OCI-M2 (cell line): ENCODE measurements around the gene GMPR2.
"Not testable (repeated sequence)": the region's sequence is repeated elsewhere in the genome, so short reads cannot be mapped to it uniquely, and the experiment has no call there.

Source experiments
- DNase-seq: peaks from one replicate; lab custom pipeline; 2025; ENCODE audit not compliant: unreplicated experiment; lab: John Stamatoyannopoulos, UW

GMPR2 gene

DNA sequence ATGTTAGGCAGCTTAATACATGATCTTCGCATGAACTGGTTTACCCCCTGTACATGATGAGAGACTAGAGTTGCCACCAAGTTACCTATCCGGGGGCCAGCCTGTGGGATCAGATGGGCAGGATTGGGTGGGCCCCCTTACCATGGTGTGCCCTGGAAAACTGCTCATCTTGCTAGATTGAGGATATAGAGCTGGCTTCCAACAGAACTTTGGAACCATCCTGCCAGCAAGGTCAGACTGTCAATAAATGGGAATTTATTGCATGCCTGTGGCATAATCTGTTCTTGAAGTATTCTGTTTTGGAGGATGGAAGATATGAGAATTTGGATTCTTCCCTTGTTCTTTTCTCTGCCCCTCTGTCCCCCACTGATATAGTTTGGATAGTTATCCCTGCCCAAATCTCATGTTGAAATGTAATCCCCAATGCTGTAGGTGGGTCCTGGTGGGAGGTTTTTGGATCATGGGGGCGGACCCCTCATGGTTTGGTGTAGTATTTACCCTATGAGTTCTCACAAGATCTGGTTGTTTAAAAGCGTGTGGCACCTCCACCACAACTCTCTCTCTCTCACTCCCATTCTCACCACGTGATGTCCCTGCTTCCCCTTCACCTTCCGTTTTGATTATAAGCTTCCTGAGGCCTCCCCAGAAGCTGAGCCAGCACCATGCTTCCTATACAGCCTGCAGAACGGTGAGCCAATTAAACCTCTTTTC, 33.8 kb upstream of the GMPR2 start:
- DNase-seq = no peak

DNA sequence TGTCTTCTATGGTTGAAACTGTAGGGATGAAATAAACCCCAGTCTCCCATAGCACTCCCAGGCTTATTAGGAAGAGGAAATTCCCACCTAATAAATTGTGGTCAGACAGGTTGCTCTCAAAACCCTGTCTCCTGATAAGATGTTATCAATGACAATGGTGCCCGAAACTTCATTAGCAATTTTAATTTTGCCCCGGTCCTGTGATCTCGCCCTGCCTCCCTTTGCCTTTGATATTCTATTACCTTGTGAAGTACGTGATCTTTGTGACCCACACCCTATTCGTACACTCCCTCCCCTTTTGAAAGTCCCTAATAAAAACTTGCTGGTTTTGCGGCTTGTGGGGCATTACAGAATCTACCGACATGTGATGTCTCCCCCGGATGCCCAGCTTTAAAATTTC, 30.2 kb upstream of the GMPR2 start:
- DNase-seq = not testable (repeated sequence)

DNA sequence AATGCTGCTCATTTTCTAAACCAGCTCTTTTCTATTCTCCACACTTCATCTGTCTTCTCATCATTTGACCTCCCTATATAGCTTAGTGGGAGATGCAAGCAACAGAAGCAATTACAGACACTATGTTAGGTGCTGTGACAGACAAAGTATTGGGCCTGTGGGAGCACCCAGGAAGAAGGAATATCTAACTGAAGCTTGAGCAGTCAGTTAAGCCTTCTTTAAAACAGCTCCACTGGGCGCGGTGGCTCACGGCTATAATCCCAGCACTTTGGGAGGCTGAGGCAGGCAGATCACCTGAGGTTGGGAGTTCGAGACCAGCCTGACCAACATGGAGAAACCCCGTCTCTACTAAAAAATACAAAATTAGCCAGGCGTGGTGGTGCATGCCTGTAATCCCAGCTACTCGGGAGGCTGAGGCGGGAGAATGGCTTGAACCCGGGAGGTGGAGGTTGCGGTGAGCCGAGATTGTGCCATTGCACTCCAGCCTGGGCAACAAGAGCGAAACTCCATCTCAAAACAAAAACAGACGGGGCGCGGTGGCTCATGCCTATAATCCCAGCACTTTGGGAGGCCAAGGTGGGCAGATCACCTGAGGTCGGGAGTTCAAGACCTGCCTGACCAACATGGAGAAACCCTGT, 29.4 kb upstream of the GMPR2 start:
- not testable (repeated sequence) for DNase-seq

DNA sequence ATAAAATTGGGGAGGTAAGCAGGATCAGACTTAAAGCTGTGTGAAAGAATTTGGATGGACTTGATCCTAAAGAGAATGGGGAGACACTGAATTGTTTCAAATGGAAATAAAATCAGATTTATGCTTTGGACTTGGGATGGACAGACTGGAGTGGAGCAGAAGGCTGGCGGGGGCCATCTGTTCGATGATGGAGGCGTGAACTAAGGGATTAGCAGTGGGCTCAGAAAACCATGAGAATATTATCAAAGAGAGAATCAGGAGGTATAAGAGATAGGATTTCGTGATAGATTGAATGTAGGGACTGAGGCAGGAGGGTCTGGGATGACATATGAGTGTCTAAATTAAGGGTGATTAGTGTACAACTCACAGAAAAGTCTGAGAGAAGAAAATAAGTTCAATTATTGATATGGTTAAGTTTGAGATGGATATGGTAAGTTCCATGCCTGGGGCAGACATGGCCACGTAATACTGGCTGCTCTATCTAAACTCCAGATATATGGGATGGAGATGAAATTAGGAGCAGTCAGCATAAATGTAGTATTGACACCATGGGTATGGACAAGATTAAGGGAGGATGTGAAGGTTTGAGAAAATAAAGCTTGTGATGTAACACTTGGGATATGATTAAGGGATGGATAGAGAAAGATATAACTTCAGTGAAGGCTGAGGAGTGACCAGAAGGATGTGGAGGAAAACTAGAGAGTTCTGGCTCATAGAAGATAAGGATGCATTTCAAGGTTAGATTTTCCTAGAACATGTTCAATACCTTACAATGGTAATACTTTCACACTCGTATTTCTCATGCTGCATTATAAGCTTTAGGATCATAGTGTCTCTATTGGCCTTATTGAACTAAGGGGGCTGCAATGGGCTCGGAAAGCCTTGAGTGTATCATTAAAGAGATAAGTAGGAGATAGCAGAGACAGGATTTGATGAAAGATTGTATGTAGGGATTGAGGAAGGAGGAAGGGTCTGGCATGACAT, 28.3 kb upstream of the GMPR2 start:
- DNase-seq = no peak

DNA sequence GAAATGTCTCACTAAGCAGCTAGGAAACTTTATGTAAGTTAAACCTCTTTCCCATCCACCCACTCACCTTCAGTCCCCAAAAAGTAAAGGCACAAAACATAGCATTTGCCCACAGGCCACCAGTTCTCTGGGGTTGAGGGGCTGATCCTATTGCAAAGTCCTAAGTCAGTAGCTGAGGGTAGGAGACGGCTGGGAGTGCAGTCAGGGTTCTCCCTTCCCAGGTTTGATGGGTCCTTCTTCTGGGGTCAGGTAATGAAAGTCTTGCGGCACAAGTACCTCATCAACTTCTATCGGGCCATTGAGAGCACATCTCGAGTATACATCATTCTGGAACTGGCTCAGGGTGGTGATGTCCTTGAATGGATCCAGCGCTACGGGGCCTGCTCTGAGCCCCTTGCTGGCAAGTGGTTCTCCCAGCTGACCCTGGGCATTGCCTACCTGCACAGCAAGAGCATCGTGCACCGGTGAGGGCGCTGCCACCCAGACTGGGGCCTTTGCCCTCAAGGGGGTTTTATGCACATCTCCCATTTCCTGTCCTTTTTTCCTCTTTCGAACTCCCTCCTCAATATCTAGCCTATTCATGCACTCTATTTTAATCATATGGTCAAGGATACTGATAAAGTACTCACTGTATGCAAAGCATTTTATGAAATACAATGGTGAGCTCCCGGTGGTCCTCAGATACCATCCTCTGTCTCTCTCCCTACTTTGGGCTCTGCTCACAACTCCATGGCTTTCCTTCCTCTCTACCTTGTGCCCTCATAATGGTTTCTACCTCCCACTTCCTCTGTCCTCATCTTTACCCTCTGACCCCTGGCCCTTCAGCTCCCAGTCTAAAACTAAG, 26.2 kb upstream of the GMPR2 start:
- no peak for DNase-seq

DNA sequence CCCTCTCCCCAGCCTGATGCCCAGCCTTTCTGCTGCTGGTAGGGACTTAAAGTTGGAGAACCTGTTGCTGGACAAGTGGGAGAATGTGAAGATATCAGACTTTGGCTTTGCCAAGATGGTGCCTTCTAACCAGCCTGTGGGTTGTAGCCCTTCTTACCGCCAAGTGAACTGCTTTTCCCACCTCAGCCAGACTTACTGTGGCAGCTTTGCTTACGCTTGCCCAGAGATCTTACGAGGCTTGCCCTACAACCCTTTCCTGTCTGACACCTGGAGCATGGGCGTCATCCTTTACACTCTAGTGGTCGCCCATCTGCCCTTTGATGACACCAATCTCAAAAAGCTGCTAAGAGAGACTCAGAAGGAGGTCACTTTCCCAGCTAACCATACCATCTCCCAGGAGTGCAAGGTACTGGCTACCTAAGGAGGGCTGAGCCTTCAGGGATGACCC, 25.6 kb upstream of the GMPR2 start:
- no peak for DNase-seq

DNA sequence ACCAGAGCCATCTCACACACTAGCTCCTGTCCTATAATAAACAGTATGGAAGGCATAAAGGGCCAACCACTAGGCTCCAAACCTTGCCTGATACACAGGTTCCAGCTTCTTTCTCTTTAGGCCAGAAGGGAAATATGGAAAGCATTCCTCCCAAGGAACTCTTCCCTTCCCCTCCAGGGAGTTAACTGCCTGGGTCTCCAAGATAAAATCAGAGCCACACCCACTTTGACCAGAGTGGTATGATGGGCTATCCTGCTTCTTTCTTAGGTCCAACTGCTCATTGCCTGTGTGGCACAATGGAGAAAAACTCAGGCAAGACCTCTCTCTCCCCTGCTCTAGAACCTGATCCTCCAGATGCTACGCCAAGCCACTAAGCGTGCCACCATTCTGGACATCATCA, 25.1 kb upstream of the GMPR2 start:
- DNase-seq = no peak

DNA sequence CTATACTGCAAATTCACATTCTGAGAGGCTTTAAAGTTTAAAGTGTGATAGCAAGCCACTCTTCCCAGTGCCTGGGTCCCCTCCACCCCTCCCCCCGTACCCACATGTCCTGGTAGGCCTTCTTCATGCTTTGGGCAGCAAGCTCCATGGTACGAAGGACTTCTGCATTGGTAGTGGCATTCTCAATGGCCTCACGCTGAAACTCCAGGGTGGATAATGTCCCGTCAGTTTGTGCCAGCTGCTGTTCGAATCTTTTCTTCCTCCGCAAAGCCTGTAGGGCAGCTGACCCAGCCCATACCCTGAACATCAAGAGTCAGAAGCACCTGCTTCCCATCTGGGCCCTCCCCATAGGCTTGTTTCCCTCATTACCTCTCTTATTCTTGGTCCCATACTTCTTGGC, 21.4 kb upstream of the GMPR2 start:
- DNase-seq = no peak

DNA sequence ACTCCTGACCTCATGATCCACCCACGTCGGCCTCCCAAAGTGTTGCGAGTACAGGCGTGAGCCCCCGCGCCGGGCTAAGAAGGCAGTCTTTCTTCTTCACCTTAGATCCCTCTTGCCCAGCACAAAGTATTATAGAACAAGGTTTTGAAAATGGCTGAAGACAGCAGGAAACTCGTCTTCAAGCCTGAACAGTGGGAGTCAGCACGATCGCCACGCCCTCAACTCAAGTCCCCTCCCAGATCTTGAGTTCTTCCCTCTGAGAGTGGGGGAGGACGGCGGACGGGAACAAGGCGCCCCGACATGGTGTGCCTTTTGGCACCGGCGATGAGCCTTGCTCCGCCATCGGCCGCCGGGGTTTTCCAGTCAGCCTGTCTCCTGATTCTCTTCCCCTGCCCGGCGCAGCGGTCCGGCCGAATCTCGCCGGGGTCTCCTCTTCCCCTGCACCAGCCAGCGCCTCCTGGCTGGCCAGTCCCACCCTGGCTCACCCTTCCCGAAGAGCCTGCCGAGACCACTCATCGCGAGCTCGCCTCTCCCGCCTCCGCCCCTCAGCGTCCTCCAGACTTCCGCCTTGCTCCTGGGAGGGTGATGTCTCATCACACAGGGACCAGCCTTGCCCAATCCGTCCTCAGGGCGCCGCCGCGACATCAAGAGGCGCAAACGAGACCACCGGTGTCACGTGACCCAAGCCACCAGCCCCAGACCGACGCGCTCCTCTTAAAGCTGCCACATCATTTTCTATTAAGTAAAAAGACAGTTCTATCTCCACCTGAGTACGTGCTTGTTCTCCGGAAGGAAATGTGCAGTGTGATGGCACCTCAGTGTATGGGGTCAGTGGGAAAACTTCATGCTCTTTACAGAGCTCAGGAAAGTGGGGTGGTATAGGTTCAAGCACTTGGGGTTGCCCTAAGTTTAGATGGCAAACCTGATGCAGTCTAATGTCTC, 19.5 kb upstream of the GMPR2 start, which contains the start of gene CHMP4A:
TSS of gene CHMP4A (minus strand) at position 565 of the 942 bp plus-strand sequence. CDS start at position 516, 49 bp downstream.
- peak; percentile 93 for DNase-seq

DNA sequence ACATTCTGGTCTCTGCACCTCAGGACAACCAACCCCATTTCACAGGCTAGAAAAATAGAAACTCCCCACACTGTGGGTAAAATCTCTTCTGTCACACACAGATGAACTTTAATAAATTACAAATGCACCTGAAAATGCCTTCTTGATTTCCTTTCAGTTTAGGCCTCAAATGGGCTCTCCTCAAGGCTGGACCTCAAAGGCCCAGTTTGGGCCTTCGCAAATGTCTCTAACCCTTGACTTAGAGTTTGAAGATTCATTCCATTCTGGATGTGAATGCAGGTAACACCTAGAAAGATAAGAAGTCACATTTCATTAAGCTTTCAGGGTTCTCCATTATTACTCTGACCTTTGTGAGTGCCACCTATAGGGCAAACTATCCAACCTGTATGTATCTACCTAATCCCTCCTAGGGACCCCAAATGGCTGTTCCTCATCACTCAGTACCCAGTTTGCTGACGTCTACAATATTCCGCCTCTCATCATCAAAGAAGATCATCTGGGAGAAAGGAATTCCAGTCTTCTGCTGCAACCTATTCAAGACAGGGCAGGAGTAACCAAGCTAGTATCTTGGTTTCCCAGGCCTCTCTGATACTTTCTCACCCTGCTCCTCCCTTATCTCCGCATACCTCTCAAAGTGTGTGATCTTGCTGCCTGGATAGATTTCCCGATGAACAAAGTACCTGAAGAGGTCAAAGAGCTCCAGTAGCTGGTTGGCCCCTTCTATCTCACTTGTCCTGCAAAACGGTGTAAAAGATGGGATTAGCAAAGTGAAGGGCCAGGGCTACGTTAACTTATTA, 18.7 kb upstream of the GMPR2 start:
- DNase-seq = no peak

DNA sequence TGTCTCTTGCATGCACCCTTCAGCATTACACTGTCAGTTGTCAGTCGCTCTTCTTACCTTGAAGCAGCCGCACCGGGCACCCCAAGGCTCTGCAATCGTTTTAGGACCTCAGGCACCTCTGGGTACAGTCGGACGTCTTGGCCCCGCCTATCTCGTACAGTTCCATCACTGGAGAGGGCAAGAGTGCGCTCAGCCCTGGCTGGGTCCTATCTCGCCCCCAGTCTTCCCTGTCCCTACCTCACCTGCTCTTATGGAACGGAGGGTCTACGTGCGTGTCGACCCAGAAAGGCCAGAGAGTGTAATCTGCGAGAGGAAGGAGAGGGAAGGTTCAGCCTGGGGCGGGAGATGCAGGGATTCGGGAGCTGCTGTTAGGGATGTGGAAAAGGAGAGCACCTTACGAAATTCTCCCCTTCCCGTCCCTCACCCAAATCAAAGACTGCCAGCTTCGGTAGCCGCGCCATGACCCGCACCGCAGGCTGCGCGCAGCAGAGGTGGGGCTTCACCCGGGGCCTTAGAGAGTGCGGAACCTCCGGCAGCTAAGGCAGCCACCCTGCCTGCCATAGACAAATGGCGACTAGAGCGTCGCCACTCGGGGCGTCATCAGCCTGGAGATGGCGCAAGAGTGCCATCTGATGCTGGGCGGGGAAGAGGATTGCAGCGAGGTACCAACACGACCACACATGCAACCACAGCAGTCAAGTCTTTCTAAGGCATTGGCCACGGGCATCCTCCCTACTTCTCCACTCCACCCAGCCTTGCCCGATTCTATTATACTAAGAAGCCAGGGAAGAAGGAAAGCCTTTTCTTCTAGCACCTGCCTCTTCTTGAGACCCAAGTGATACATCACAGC, 17.0 kb upstream of the GMPR2 start, which contains the start of gene MDP1:
TSS of gene MDP1 (minus strand) at position 572 of the 850 bp plus-strand sequence. CDS start at position 461, 111 bp downstream.
- DNase-seq = peak; percentile 70

DNA sequence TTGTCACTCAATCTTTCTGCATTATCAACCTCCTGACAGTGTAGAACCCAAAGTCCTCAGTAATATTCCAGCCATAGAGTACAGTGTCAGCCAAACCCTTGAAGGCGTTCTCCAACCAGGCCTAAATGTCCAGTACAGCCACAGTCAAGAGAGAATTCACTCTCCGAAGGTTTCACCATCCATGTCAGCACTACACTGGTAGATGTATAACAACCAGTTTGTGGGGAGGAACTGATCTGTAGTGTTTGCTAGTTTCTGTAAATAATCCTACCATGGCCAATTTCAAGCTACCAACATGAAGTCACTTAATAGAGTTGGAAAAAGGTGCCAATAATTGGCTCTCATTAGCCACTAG, 16.4 kb upstream of the GMPR2 start:
- no peak for DNase-seq

DNA sequence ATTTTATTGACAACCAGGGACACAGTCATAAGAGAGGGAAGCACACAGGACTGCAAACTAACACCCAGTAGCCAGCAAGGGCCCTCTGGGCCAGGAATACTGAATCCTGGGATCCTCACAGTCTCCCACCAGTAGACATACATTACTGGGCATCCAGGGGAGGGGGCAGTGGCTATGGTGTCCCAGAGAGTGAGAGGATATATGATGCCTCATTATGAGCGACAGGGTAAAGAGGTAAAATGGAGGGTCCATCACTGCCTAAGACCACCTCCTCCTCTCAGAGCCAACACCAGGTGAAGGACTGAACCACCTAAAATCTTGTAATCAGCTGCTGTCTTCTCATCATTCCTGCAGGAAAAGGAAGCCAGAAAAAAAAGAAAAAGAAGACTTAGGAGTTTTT, 15.9 kb upstream of the GMPR2 start:
- not testable (repeated sequence) for DNase-seq

DNA sequence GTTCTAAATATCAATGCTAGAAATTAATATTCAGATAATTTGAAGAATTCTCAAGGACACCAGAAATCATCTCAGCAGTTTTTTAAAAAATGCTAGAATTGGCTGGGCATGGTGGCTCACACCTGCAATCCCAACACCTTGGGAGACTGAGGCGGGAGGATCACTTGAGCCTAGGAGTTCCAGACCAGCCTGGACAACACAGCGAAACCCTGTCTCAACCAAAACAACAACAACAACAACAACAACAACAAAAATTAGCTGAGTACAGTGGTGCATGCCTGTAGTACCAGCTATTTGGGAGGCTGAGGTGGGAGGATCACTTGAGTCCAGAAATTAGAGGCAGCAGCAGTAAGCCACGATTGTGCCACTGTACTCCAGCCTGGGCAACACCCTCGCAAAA, 13.6 kb upstream of the GMPR2 start:
- no peak for DNase-seq

DNA sequence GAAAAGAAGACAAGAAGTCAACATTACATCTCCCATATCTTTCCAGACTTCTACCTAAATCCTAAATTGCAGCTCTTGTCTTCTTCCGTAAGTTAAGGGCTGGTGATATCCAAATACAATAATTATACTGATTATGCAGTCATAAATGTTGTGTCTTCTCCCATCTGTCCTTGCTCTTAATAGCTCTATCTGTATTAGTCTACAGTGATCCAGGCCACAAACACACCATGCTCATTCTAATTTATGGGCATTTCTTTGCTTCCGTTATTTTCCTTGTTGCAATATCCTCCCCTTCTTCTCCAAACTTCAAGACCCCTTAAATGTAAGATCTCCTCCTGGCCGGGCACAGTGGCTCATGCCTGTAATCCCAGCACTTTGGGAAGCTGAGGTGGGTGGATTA, 13.2 kb upstream of the GMPR2 start:
- no peak for DNase-seq

DNA sequence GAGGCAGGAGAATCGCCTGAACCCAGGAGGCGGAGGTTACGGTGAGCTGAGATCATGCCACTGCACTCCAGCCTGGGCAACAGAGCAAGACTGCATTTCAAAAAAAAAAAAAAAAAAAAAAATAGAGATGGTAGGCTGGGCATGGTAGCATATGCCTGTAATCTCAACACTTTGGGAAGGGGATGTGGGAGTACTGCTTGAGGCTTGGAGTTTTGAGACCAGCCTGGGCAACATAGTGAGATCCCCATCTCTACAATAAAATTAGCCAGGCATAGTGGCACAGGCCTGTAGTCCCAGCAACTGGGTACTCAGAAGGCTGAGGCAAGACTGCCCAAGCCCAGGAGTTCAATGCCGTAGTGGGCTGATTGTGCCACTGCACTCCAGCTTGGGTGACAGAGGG, 9.7 kb upstream of the GMPR2 start:
- not testable (repeated sequence) for DNase-seq

DNA sequence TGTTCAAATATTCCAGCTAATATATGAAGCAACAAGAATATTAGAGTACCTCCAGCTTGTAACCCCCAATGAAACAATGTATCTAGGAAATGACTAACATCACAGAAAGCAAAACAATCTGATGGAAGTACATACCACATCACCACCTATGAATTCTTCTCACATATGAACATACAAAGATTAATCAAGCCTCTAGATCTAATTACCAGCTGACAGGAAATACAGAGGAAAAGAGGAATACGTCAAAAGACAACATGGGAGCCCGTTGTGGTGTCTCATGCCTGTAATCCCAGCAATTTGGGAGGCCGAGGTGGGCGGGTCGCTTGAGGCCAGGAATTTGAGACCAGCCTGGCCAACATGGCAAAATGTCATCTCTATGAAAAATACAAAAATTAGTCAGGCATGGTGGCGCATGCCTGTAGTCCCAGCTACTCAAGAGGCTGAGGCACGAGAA, 8.1 kb upstream of the GMPR2 start:
- DNase-seq = no peak

DNA sequence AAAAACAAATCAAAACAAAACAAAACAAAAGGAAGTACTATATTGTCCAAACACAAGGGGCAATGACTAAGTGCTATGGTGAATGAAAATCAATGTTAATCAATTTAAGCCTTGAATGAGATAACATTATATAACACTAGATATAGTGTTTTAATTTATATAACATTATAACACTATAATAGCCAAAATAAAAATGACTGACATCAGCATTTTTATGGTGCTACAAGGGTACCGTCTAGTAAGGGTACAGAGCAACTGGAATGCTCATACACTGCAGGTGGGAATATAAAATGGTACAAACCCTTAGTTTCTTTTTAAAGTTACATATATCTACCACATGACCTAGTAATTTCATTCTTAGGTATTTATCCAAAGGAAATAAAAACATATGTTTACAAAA, 6.3 kb upstream of the GMPR2 start:
- DNase-seq = no peak
